GM18508 (cell line): ENCODE results near the gene TMEM39B.
"Not testable (repeated sequence)": the region's sequence is repeated elsewhere in the genome, so short reads cannot be mapped to it uniquely, and the experiment has no call there.

Experiments used
- ATAC-seq: cut with Tn5 transposase; IDR thresholded peaks from one replicate; pipeline ENCODE4 v1.9.1; 2021; ENCODE audit warnings: moderate number of reproducible peaks; ENCODE audit not compliant: insufficient read depth, unreplicated experiment

Gene TMEM39B

GRCh38 chr1:32066489-32066873, 6.3 kb upstream of the TMEM39B start:
- ATAC-seq: no peak

DNA sequence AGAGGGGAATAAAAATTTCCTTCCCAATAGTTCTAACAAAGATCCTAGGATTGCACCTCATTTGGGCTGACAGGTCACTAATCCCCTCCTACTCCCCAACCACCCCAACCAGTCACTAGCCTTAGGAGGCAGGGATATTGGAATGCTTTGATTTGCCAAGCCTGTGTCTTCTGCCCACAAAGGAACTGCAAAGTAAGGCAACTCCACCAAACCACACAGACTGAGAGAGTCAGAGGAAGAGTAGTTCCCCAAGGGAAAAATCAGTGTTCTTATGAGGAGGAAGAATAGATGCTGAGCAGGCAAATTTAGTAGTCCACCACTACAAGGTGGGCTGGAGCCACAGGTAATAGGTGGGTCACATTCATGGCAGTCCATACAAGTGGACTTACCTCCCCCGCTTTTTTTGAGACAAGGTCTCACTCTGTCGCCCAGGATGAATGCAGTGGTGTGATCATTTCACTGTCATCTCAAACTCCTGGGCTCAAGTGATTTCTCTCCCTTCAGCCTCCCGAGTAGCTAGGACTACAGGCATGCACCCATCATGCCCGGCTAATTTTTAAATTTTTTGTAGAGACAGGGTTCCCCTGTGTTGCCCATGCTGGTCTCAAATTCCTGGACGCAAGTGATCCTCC, 3.7 kb upstream of the TMEM39B start:
- ATAC-seq: no peak

DNA sequence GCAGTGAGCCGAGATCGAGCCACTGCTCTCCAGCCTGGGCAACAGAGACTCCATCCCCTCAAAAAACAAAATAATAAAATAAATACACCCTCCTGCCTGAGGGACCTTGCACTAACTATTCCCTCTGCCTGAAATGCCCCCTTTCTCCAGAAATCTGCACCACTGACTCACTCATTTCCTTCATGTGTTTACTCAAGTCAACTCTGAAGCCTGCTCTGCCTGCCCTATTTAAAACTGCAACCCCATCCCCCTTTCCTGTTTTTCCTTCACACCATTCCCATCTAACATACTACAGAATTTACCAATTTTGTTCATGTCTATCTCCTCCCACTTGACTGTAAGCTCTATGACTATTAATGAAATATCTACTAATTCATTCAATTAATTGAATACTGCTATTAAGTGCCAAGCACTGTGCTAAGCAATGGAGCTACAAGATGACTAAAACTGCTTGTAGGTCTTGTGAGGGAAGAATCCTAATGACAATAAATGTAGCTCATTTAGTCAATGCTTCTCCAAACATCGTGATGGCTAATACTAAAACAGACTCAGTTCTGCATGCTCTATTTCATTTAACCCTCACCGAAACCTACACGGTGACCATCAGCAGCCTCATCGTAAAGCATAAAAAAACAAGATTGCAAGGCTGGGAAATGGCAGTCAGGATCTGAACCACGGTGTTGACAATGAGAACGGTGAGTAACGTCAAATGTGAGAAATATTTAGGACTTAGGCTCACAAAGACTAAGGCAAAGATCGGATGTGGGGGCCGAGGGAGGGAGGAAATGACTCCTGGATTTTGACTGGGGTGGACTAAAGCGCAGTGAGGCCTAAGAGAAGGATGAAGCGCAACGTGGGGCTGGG, 749 bp upstream of the TMEM39B start:
- no peak for ATAC-seq

DNA sequence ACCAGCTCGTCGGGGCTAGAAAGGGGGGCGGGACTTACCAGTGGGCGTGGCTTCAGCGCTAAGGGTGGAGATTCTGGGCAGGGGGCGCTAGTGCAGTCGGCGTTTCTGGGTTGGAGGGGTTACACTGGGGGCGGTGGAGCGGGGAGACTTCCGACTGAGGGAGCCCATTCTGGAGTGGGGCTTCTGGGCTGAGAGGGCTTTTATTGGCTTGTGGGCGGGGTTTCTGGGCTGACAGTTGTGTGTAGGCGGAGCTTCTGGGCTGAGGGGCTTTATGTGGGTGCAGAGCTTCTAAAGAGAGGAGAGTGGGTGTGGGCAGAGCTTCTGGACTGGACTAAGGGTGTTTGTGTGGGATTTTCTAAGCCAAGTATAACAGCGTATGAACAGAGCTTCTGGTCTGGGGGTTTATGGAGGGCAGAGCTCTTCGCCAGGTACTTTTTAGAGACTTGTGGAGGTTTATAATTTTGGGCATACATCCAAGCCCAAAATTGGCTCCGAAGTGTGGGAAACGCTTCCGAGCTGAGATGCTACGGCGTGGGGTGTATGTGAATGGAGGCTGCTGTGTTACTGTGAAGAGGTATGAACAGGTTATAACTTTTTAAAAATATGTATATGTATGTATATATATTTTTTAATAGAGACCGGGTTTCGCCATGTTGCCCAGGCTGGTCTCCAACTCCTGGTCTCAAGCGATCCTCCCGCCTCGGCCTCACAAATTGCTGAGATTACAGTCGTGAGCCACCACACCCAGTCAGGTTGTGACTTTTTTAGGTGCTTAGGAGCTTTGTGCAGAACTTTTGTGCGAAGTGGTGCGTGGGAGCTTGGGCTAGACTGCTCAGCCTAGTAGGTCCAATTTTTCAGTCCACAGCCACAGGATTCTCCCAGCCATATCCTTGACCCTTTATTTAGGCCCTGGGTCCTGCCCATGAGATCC, 825 bp downstream of the TMEM39B start:
- ATAC-seq: peak; percentile 9

- no peak for ATAC-seq
Observed at GRCh38 chr1:32074841-32075240, 2.1 kb downstream of the TMEM39B start.

DNA sequence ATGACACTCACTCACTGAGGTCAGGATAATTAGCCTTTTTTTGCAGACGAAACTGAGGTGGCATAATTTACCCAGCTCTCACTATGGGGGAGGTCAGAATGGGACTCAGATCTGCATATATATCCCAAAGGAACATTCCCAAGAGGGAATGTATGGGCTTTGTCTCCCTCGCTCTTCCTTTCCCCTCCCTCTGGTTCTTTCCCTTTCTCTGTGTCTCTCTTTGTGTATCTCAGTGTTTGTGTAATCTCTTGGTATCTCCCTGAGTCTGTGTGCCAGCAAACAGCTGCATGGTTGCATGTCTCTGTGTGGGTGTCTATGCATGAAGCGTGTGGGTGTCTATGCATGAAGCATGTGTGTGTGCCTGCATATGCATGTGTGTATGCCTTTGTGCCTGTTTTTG, 4.7 kb downstream of the TMEM39B start:
- ATAC-seq: no peak

DNA sequence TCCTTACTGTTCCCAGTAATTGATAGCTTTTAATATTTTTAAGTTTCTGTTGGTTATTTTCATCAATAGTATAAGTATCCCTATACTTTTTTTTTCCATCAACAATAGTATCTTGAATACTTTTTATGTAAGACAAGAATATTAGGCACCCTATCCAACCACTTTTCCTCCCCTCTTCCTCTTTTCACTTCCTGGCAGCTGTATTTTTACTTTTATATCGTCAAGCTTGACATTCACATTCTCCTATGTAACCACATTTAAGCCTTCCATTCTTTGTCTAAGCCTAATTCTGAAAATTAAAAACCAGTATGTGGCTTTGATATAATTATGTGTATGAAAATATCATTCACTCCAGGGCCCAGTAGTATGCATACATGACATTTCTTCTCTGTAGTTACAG, 9.3 kb downstream of the TMEM39B start:
- ATAC-seq: no peak

DNA sequence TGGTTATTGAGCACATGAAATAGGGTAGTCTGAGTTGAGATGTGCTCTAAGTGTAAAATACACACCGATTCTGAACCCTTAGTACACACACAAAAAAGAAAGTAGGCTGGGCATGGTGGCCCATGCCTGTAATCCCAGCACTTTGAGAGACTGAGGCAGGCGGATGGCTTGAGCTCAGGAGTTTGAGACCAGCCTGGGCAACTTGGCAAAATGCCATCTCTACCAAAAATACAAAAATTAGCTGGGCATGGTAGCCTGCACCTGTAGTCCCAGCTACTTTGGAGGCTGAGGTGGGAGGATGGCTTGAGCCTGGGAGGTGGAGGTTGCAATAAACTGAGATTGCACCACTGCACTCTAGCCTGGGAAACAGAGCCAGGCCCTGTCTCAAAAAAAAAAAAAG, 13.6 kb downstream of the TMEM39B start:
- not testable (repeated sequence) for ATAC-seq

DNA sequence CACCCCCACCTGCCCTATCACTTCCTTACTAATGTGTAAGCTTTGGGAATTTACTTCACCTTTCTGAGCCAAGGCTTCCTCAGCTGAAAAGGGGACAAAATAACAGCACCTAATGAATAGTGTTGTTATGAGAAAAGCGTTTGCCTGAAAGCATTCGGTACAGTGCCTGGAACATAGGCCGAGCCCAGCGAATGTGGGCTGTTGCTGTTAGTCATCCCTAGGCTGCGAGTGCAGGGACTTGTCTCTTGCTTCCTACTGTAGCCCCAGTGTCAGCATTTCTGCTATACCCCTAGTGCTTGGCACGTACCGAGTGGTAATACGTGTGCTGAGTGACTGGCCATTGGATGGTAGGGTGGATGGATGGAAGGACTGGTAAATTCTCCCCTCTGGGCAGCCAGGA, 18.4 kb downstream of the TMEM39B start:
- no peak for ATAC-seq

- no peak for ATAC-seq
Observed at GRCh38 chr1:32091591-32091990, 18.9 kb downstream of the TMEM39B start.

- no peak for ATAC-seq
Observed at GRCh38 chr1:32094746-32095521, 22.2 kb downstream of the TMEM39B start.

DNA sequence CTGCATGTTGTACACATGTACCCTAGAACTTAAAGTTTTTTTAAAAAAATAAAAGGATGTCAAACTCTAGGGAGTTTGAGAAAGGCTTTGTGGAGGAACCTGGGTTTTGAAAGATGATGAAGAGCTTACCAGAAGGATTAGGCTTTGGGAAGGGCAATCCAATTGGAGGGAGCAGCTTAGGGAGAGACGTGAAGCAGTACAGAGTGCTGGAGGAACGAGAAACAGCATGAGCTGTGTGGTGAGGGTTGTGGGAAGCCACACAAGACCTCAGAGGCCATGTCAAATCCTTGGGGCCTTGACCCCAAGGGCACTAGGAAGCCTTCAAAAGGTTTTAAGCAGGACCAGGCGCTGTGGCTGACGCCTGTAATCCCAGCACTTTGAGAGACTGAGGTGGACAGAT, 26.7 kb downstream of the TMEM39B start:
- ATAC-seq: no peak

DNA sequence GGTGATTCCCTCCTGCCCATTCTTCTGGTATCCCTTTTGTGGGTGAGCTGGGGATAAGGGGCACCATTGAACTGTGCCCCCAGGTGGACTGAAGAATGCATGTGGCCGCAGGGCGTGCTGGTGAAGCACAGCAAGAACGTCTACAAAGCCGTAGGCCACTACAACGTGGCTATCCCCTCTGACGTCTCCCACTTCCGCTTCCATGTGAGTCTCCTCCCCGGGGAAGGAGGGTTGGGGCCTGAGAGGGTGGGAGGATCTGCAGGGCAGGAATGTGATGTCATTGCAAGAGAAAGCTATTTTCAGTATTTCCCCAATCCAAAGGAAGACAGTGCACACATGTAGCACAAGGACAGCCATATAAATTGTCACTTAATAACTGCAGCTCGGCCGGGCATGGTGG, 27.6 kb downstream of the TMEM39B start:
- no peak for ATAC-seq

DNA sequence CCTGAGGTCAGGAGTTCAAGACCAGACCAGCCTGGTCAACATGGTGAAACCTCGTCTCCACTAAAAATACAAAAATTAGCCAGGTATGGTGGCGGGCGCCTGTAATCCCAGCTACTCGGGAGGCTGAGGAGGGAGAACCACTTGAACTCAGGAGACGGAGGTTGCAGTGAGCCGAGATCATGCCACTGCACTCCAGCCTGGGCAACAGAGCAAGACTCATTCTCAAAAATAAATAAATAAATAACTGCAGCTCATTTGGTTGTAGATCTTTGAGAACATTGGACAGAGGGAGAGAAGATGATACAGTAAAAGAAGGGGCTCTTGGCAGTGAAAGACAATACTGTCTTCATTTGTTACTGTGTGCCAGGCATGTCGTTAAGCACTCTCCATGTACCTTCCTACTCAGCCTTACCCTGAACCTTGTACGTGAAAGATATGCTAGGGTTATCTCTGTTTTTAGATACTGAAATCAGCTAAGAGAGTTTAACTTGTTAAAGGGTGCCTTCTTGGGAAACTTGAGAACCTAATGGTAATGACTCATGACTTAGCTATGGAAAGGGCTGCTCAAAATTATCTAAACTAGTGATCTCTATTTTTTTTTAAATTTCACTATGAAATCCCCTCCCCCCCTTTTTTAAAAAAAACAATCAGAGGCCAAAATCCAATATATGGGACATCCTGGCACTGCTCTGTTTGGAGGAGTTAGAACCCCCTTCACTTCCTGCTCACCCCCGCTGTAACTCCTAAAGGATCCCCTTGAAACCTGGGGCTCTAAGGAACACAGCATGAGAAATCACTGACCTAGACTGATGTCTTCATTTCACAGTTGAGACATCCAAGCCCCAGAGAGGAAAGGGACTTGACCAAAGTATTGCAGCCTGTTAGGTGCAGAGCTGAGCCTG, 28.3 kb downstream of the TMEM39B start:
- ATAC-seq: no peak

GRCh38 chr1:32104127-32104526, 31.4 kb downstream of the TMEM39B start:
- no peak for ATAC-seq

GRCh38 chr1:32105338-32105737, 32.6 kb downstream of the TMEM39B start:
- ATAC-seq: no peak

GRCh38 chr1:32106663-32107275, 34.0 kb downstream of the TMEM39B start:
- no peak for ATAC-seq

- ATAC-seq: peak; percentile 55
Observed at GRCh38 chr1:32107742-32108661, 35.3 kb downstream of the TMEM39B start, which contains the start of gene KPNA6. TSS of gene KPNA6 (plus strand) at chr1:32108056. CDS start at chr1:32108131, 75 bp downstream.
